Natural killer cell (primary cell): ENCODE measurements around the gene CREB5. TPM values are rescaled to one million over a fixed set of nuclear protein-coding genes. Genes with fewer than 3 reads are reported as not detected.

Experiments used
- ATAC-seq, 3 donors: fragments of 150-1000 bp in 2 of 3; fragments of 200-7000 bp in 1 of 3; cut with Tn5 transposase; 1 replicate in 1 of 3; 2 replicates in 2 of 3; pipeline ENCODE4 v1.10.0; 2021; ENCODE audit warnings: mild to moderate bottlenecking in 2 of 3, moderate library complexity in 2 of 3
- DNase-seq, 2 donors: peaks; one replicate each; pipeline versions ENCODE4 v3.0.0 to v3.0.0-alpha.2; 2013 to 2021; ENCODE audit warnings: mixed read lengths in 1 of 2
- H3K27ac ChIP-seq: one replicate; pipeline ENCODE4 v1.5.1; 2013; ENCODE audit warnings: mild to moderate bottlenecking, low read length
- H3K27me3 ChIP-seq: one replicate; pipeline ENCODE4 v1.6.1; 2013; ENCODE audit warnings: low read length; ENCODE audit not compliant: control insufficient read depth, insufficient read depth
- H3K36me3 ChIP-seq: one replicate; pipeline ENCODE4 v1.6.1; 2013; ENCODE audit warnings: low read length; ENCODE audit not compliant: control insufficient read depth, insufficient read depth
- H3K4me1 ChIP-seq: one replicate; pipeline ENCODE4 v1.6.1; 2013; ENCODE audit warnings: low read length; ENCODE audit not compliant: control insufficient read depth, insufficient read depth
- H3K4me3 ChIP-seq: one replicate; pipeline ENCODE4 v1.5.1; 2013; ENCODE audit warnings: low read length
- H3K9me3 ChIP-seq: one replicate; pipeline ENCODE4 v1.6.1; 2013; ENCODE audit warnings: low read length; ENCODE audit not compliant: control insufficient read depth, insufficient read depth
- H3K27ac Mint-ChIP-seq, 2 donors: one replicate each; pipeline ENCODE4 v1.8.0; 2022; ENCODE audit warnings: mild to moderate bottlenecking in 2 of 2, mixed read lengths in 2 of 2, moderate library complexity in 1 of 2
- H3K27me3 Mint-ChIP-seq, 2 donors: one replicate each; pipeline ENCODE4 v1.8.0; 2022; ENCODE audit warnings: low read depth in 2 of 2, mixed read lengths in 2 of 2
- H3K36me3 Mint-ChIP-seq: one replicate; pipeline ENCODE4 v1.8.0; 2022; ENCODE audit warnings: mixed read lengths
- H3K4me1 Mint-ChIP-seq, 2 donors: one replicate each; pipeline ENCODE4 v1.8.0; 2022; ENCODE audit warnings: mixed read lengths in 2 of 2
- H3K4me3 Mint-ChIP-seq: one replicate; pipeline ENCODE4 v1.8.0; 2022; ENCODE audit warnings: mild to moderate bottlenecking, moderate library complexity, mixed read lengths
- H3K9me3 Mint-ChIP-seq, 2 donors: one replicate each; pipeline ENCODE4 v1.8.0; 2022; ENCODE audit warnings: mixed read lengths in 2 of 2
- CTCF ChIP-seq: fragments of 200-600 bp; IDR thresholded peaks from one replicate; pipeline ENCODE4 v1.8.0; 2022; ENCODE audit warnings: antibody characterized with exemption
- WGBS: methylation state at CpG from one replicate; pipeline ENCODE4 v1.1.7; 2013; ENCODE audit warnings: missing lambda C conversion rate; ENCODE audit not compliant: insufficient coverage; 5-methylcytosine and 5-hydroxymethylcytosine counted together
- intact Hi-C: fragments of 100-400 bp; cut with micrococcal nuclease; formaldehyde crosslinking; loops from one replicate; pipeline ENCODE4 v1.14.2; 2022
- total RNA-seq, 4 donors: library from RNA; stranded (reverse); fragments of 120-200 nt in 1 of 4; gene quantifications; one replicate each; pipeline versions ENCODE4 v1.2.3 to v1.2.4, GENCODE V29; 2013 to 2022

The CREB5 gene
- total RNA-seq, 3 donors from 2014 or later (not counting 1 experiment from before 2014, with no cell fraction given) = 0.52 to 7.0 (median 0.89) TPM

- no peaks in the 10 kb centered on the region for H3K4me1 Mint-ChIP-seq
- H3K27me3 Mint-ChIP-seq = peaks cover 20 to 34% of the 10 kb centered on the region in 2 donors
- WGBS = 94% methylated on average over 1 of the region's 1 CpG
- Histone ChIP-seq H3K36me3 (no peaks in the 10 kb centered on the region), H3K27ac (no peak overlapping the region), H3K4me3 (no peak overlapping the region), H3K4me1 (no peaks in the 10 kb centered on the region), H3K27me3 (no peaks in the 10 kb centered on the region), H3K9me3 (no peaks in the 10 kb centered on the region)
- no peak for TF ChIP-seq CTCF
- intact Hi-C loops = no loop called here
- no peak overlapping the region for H3K4me3 Mint-ChIP-seq
- no peaks in the 10 kb centered on the region for H3K9me3 Mint-ChIP-seq
- H3K36me3 Mint-ChIP-seq = no peaks in the 10 kb centered on the region
- ATAC-seq (no peak), DNase-seq (no peak)
- H3K27ac Mint-ChIP-seq = no peak overlapping the region
Observed at GRCh38 chr7:28645866-28646265, 233.5 kb downstream of the CREB5 start.

- Mint-ChIP-seq H3K4me3 (no peak overlapping the region), H3K27ac (no peak overlapping the region), H3K4me1 (no peaks in the 10 kb centered on the region), H3K9me3 (no peaks in the 10 kb centered on the region), H3K36me3 (no peaks in the 10 kb centered on the region), H3K27me3 (peaks cover 20 to 35% of the 10 kb centered on the region in 2 donors)
- H3K36me3 ChIP-seq = no peaks in the 10 kb centered on the region
- no peaks in the 10 kb centered on the region for H3K9me3 ChIP-seq
- H3K27me3 ChIP-seq = no peaks in the 10 kb centered on the region
- no peak for TF ChIP-seq CTCF
- no peak for ATAC-seq
- no peak for DNase-seq
- WGBS = 92% methylated on average over 2 of the region's 3 CpGs
- no peak overlapping the region for H3K4me3 ChIP-seq
- intact Hi-C loops = no loop called here
- H3K27ac ChIP-seq = no peak overlapping the region
- H3K4me1 ChIP-seq = no peaks in the 10 kb centered on the region
Observed at GRCh38 chr7:28646376-28647075, 234.2 kb downstream of the CREB5 start.

GRCh38 chr7:28647076-28647421, 234.7 kb downstream of the CREB5 start:
- Histone ChIP-seq H3K27ac (no peak overlapping the region), H3K4me3 (no peak overlapping the region), H3K27me3 (no peaks in the 10 kb centered on the region), H3K9me3 (no peaks in the 10 kb centered on the region), H3K36me3 (no peaks in the 10 kb centered on the region), H3K4me1 (no peaks in the 10 kb centered on the region)
- DNase-seq = no peak
- no peaks in the 10 kb centered on the region for H3K36me3 Mint-ChIP-seq
- no peaks in the 10 kb centered on the region for H3K9me3 Mint-ChIP-seq
- ATAC-seq = no peak
- 93% methylated on average over 3 of the region's 4 CpGs for WGBS
- intact Hi-C loops = no loop called here
- no peak overlapping the region for H3K4me3 Mint-ChIP-seq
- no peaks in the 10 kb centered on the region for H3K4me1 Mint-ChIP-seq
- H3K27me3 Mint-ChIP-seq = peaks cover 18 to 35% of the 10 kb centered on the region in 2 donors
- H3K27ac Mint-ChIP-seq = no peak overlapping the region
- TF ChIP-seq CTCF = no peak

- H3K27me3 Mint-ChIP-seq = peaks cover 9 to 35% of the 10 kb centered on the region in 2 donors
- intact Hi-C loops = no loop called here
- no peaks in the 10 kb centered on the region for H3K9me3 ChIP-seq
- H3K27ac Mint-ChIP-seq = no peak overlapping the region
- DNase-seq (no peak), ATAC-seq (no peak)
- H3K4me1 ChIP-seq = no peaks in the 10 kb centered on the region
- H3K4me3 ChIP-seq = no peak overlapping the region
- H3K4me3 Mint-ChIP-seq = no peak overlapping the region
- H3K4me1 Mint-ChIP-seq = no peaks in the 10 kb centered on the region
- no peaks in the 10 kb centered on the region for H3K36me3 ChIP-seq
- no peaks in the 10 kb centered on the region for H3K9me3 Mint-ChIP-seq
- H3K27me3 ChIP-seq = no peaks in the 10 kb centered on the region
- no peaks in the 10 kb centered on the region for H3K36me3 Mint-ChIP-seq
- no peak overlapping the region for H3K27ac ChIP-seq
- 41% methylated on average over 1 of the region's 1 CpG for WGBS
- TF ChIP-seq CTCF = no peak
Observed at GRCh38 chr7:28649189-28649588, 236.9 kb downstream of the CREB5 start.
